Measurements from ENCODE around the gene FLT1.

Gene FLT1

DNA sequence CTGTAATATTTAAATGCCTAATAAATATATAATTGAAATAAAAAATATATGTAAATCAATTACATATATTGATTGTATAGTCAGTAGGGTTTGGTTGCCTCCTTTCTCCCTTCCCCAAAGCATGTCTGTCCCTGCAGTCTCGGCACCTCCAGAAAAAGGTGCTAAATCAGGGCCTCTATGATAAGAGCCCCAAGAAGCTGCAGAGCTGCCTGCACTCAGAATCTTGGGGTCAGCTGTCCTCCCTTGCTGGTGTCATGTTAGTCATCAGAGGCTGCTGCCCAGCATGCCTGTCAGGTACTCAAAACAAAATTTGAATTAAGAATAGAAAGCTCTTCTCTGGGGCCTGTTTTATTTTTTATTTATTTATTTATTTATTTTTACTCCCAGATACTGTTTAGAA, 9.8 kb downstream of the FLT1 start:
- DNase-seq: no peak

- no peak for DNase-seq
These were observed 11.5 kb downstream of the FLT1 start for GRCh38 chr13:28483313-28483931.

DNA sequence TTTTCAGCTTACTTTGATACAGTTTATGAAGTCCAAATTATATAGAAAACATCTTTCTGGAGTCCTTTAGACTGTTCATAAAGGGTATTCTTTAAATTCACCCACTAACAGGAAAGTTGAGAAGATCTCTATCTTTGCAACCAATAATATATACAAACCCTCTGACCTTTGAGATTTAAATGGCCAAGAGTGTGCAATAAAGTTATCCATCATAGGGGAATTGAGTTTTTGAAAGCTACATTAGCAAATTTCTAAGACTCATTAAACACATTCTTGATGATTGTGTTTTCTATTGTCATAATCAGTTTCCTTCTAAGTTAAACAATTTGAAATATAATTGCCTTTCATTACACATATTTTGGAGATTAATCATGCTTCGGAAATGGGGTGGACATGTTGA, 15.9 kb downstream of the FLT1 start:
- DNase-seq: no peak

- DNase-seq: no peak
These were observed 16.8 kb downstream of the FLT1 start for GRCh38 chr13:28478127-28478526.

DNA sequence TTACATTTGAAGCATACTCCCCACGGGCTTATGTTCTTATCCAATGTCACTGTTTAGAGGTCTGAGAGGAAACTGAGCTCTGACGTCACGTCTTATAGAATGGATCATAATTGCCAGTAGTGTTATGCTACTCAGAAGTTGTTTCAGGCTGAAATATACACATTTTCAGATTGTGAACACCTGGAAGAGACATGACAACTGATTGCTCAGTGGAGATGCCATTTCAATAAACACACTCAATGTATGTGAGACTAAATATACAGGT, 17.3 kb downstream of the FLT1 start:
- no peak for DNase-seq

- DNase-seq: no peak
These were observed 17.8 kb downstream of the FLT1 start for GRCh38 chr13:28476919-28477708.

DNA sequence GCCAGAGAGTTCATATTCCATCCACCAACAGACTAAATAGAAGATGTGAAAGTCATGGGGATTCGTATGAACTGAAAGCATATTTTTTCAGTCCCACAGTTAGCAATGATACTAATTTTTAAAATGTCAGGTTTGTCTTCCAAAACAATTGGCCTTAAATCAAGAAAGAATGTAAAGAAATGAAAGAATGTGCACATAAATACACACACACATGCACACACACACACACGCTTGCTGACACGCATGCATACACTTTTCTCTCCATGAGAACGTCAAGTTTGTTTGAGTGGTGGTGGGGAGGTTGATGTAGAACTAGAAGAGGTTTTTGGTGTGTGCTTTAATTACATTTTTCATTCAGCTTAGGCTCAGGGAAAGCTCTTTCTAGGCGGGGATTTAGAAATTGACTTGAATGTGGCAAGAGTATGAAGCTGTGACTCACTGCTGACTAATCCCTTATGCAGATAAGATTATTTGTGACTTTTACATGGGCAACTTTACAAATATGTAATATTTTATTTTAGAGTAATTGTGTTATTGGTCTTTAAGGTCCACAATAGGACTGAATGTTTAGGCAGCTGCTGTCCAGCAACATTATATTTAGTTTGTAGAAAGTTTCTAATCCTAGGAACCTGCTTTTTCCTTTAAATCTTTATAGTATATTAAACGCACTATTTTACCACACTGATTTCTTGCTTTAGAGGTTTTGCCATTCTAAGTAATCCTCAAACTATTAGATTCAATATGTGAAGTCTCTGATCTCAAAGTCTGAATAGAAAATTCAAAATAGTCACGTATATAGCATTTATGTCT, 18.8 kb downstream of the FLT1 start:
- no peak for DNase-seq

DNA sequence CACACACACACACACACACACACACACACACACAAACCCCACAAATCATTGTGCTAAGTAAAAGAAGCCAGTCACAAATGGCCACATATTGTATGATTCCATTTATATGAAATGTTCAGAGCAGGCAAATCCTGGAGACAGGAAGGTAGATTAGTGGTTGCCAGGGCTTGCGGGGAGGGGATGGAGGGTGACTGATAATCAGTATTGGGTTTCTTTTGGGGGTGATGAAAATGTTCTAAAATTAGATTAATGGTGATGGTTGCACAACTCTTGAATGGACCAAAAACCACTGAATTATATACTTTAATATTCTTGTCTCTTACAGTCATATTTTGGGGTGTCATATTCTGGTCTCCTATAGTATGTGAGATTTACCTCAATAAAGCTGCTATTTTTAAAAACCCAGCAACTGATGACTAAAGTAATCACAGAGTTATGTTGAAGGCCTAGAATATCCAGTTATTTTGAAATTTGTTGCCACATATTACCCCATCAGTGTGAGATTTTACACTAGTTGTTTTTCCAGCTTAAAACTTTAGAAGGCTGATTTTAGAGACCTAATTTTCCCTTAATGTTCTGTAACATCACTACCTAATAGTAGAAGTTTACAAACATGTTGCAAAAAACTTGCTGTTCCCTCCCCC, 20.3 kb downstream of the FLT1 start:
- DNase-seq: no peak

GRCh38 chr13:28473044-28473443, 21.9 kb downstream of the FLT1 start:
- DNase-seq: no peak

- no peak for DNase-seq
These were observed 23.5 kb downstream of the FLT1 start for GRCh38 chr13:28471421-28471820.

DNA sequence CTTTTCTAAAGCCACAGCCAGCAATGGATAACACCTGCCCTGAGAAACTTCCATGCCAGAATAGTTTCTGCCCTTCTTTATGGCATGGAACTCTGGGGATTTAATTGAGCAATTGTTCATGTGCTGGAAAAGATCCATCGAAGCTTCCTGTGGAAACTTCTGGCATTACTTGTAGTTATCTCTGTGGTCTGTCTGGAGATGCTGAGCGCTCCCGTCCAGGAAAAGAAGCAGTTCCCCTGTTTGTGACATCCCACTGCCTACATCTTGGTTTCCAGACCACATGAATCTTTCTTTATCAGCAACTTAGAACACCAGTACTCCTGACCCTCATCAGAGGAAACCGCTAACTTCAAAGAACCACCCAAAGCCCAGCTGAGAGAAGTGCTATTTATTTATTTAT, 24.6 kb downstream of the FLT1 start:
- DNase-seq: no peak

GRCh38 chr13:28469316-28469715, 25.6 kb downstream of the FLT1 start:
- no peak for DNase-seq

- DNase-seq: no peak
These were observed 26.7 kb downstream of the FLT1 start for GRCh38 chr13:28468023-28468915.

DNA sequence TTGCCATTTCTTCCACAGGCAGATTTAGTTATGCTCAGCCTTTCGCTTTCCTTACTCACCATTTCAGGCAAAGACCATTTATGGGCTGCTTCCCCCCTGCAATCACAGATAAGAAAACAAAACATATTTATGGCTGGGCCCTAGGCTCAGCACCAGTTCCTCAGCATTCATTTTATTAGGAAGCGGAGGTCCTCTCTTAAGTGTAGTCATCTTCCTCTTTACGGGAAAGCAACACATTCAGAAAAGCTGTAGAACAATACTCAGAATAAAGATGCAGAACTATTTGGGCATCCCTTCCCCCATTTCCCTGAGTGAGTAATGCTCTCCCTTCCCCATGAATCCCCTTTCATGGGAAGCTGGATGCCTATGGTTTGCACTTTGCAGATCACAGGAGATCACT, 27.9 kb downstream of the FLT1 start:
- DNase-seq: no peak

- DNase-seq: no peak
These were observed 28.8 kb downstream of the FLT1 start for GRCh38 chr13:28466151-28466550.

- DNase-seq: no peak
These were observed 30.0 kb downstream of the FLT1 start for GRCh38 chr13:28464861-28465460.

DNA sequence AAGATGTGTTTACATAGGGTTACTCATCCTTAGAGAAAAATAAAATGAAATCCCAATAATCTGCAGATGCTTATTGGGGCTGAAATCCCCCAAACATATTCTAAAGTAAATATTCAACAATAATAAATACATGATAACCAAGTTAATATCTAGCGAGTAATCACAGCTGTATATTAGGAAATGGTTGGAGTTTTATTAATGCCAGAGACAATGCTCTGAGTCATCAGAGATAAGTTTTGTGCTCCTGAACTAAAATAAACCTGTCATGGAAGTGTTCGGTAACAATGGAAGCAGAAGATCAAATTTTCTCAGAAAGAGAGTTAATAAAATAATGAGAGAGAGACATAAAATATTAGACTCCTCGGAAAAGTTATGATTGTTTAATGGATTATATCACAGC, 31.4 kb downstream of the FLT1 start:
- DNase-seq: no peak

DNA sequence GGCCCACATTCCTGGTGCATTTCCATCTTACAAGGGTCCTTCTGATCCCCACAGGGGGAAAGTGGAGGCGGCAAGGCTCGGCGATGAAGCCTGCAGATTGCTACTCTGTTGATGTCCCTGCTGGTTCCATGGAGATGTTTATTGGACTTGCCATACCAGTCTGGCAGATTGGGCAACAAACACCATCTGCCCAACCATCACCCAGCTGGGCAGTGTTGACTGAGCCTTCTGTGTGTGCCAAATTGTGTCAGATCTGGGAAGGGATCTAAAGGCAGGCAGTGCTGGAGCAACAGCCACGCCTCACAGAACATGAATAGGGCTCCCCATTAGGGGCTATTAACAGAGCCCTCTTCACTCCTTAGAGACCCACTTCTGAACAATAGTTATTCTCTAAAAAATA, 35.0 kb downstream of the FLT1 start:
- no peak for DNase-seq

DNA sequence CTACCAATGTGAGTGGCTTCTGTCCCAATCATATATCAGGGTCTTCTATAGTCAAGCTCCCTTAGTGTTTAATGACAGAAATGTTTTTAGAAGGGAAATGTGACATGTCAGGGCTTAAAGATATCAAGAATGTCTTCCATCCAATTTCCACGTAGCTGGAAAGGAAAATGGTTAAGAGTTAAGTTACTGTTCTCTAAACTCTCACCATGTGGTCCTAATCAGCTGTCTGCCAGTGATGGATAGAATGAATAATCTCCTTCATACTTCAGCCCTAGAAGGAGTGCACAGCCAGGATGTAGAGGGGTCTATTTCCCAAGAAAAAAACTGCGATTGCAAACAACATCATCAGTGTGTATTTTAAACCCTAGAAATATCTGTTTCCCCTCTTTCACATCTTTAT, 36.3 kb downstream of the FLT1 start:
- no peak for DNase-seq

- DNase-seq: no peak
These were observed 36.9 kb downstream of the FLT1 start for GRCh38 chr13:28458051-28458450.

- DNase-seq: no peak
These were observed 37.4 kb downstream of the FLT1 start for GRCh38 chr13:28457521-28457920.

DNA sequence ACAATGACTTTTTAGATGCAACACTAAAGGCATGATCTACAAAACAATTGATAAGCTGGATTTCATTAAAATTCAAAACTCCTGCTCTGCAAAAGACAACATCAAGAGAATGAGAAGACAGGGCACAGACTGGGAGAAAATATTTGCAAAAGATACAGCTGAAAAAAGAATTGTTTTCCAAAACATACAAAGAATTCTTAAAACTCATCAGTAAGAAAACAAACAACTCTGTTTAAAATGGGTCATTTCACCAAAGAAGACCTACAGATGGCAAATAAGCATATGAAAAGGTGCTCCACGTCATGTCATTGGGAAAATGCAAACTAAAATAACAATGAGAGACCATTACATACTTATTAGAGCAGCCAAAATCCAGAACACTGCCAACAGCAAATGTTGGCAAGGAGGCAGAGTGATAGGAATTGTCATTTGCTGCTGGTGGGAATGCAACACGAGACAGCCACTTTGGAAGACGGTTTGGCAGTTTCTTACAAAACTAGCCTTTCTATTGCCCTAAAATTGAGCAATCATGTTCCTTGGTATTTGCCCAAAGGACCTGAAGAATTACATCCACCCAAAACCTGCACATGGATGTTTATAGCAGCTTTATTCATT, 39.2 kb downstream of the FLT1 start:
- DNase-seq: no peak
